H1 (cell line): ENCODE measurements around the gene UBASH3B. TPM values are rescaled to one million over a fixed set of nuclear protein-coding genes. Genes with fewer than 3 reads are reported as not detected.

Experiments used
- CTCF ChIA-PET: fragments of 300-600 bp; sonication (Branson Sonifier 250); formaldehyde crosslinking; loops from one replicate; lab custom pipeline; 2021; ENCODE audit not compliant: partially characterized antibody; lab: Charles Lee
- POLR2A ChIA-PET: fragments of 300-600 bp; sonication (Branson Sonifier 250); formaldehyde crosslinking; loops from one replicate; lab custom pipeline; 2021; ENCODE audit warnings: inconsistent platforms; ENCODE audit not compliant: partially characterized antibody; lab: Charles Lee
- DNase-seq, 2 experiments: peaks; one replicate each; pipeline versions ENCODE4 v3.0.0 to v3.0.0-alpha.2; 2010 to 2022; ENCODE audit warnings: low spot score in 2 of 2, low read depth in 1 of 2, mixed read lengths in 1 of 2
- FAIRE-seq: peaks from 2 replicates; lab custom pipeline; 2011; peaks lifted over from hg19 to GRCh38; lab: Jason Lieb, UNC
- H2AFZ ChIP-seq: 2 replicates; pipeline ENCODE4 v1.8.1; 2012; ENCODE audit warnings: low read length, inconsistent platforms
- H2AK5ac ChIP-seq: 2 replicates; pipeline ENCODE4 v1.6.1; 2013; ENCODE audit warnings: low read depth, low read length
- H2BK120ac ChIP-seq: replicated peaks from 2 replicates; pipeline ENCODE3; 2013; ENCODE audit warnings: low read depth, low read length, inconsistent platforms
- H2BK12ac ChIP-seq: 2 replicates; pipeline ENCODE4 v1.6.1; 2013; ENCODE audit warnings: low read depth, low read length
- H2BK15ac ChIP-seq: 2 replicates; pipeline ENCODE4 v1.6.1; 2013; ENCODE audit warnings: low read length
- H2BK20ac ChIP-seq: 2 replicates; pipeline ENCODE4 v1.6.1; 2013; ENCODE audit warnings: low read length
- H2BK5ac ChIP-seq: 2 replicates; pipeline ENCODE4 v1.6.1; 2013; ENCODE audit warnings: low read depth, low read length
- H3K14ac ChIP-seq: 2 replicates; pipeline ENCODE4 v1.6.1; 2013; ENCODE audit warnings: inconsistent platforms; ENCODE audit not compliant: insufficient read length
- H3K18ac ChIP-seq: 2 replicates; pipeline ENCODE4 v1.6.1; 2013; ENCODE audit warnings: low read length; ENCODE audit errors: extremely low read depth
- H3K23ac ChIP-seq: 2 replicates; pipeline ENCODE4 v1.6.1; 2013; ENCODE audit warnings: inconsistent platforms; ENCODE audit not compliant: insufficient read length
- H3K23me2 ChIP-seq: 2 replicates; pipeline ENCODE4 v1.6.1; 2013; ENCODE audit warnings: low read depth, low read length
- H3K27ac ChIP-seq: 2 replicates; pipeline ENCODE4 v1.6.1; 2011; ENCODE audit warnings: low read depth, low read length, inconsistent platforms
- H3K27me3 ChIP-seq, 4 experiments: replicated peaks in 1 of 4; 1 replicate in 1 of 4; 2 replicates in 3 of 4; pipeline versions ENCODE4 v1.6.1 to v1.8.1; 2011 to 2013; ENCODE audit warnings: low read length in 3 of 4, mild to moderate bottlenecking in 3 of 4, inconsistent platforms in 2 of 4, mixed read lengths in 2 of 4, moderate library complexity in 1 of 4; ENCODE audit not compliant: control insufficient read depth in 3 of 4, insufficient read depth in 3 of 4; ENCODE audit errors: extremely low read depth in 1 of 4
- H3K36me3 ChIP-seq, 4 experiments: 2 replicates each; pipeline versions ENCODE4 v1.6.1 to v1.8.1; 2011 to 2013; ENCODE audit warnings: mild to moderate bottlenecking in 4 of 4, low read length in 3 of 4, moderate library complexity in 2 of 4, control low read depth in 1 of 4, inconsistent platforms in 1 of 4; ENCODE audit not compliant: insufficient read depth in 4 of 4, control insufficient read depth in 2 of 4
- H3K4ac ChIP-seq: replicated peaks from 2 replicates; pipeline ENCODE3; 2013; ENCODE audit warnings: low read length, low read depth, mixed read lengths, inconsistent platforms; ENCODE audit not compliant: insufficient read length
- H3K4me1 ChIP-seq, 4 experiments: replicated peaks in 1 of 4; 1 replicate in 1 of 4; 2 replicates in 3 of 4; pipeline versions ENCODE4 v1.6.1 to v1.8.1; 2011 to 2013; ENCODE audit warnings: low read length in 3 of 4, inconsistent platforms in 2 of 4, mixed read lengths in 1 of 4; ENCODE audit not compliant: insufficient read depth in 4 of 4, control insufficient read depth in 3 of 4
- H3K4me2 ChIP-seq, 2 experiments: 2 replicates each; pipeline versions ENCODE4 v1.6.1 to v1.8.1; 2011 to 2013; ENCODE audit warnings: low read depth in 2 of 2, low read length in 2 of 2, control low read depth in 1 of 2, inconsistent platforms in 1 of 2, mild to moderate bottlenecking in 1 of 2; ENCODE audit not compliant: insufficient read depth in 1 of 2
- H3K4me3 ChIP-seq, 4 experiments: fragments of 200-600, 300-600 bp in 1 of 4; sonication (generic), shearing (Covaris generic), sonication (Bioruptor Twin) in 1 of 4; 2 replicates each; pipeline versions ENCODE4 v1.5.1 to v1.8.1; 2011 to 2016; ENCODE audit warnings: low read length in 4 of 4, low read depth in 3 of 4, control low read depth in 2 of 4, inconsistent platforms in 2 of 4, mild to moderate bottlenecking in 2 of 4, mixed read lengths in 1 of 4, moderate library complexity in 1 of 4; ENCODE audit not compliant: insufficient read depth in 2 of 4; ENCODE audit errors: extremely low read depth in 1 of 4
- H3K56ac ChIP-seq: replicated peaks from 2 replicates; pipeline ENCODE3; 2013; ENCODE audit warnings: low read depth, mild to moderate bottlenecking, mixed read lengths, low read length, inconsistent platforms; ENCODE audit not compliant: insufficient read length
- H3K79me1 ChIP-seq: 2 replicates; pipeline ENCODE4 v1.6.1; 2013; ENCODE audit warnings: low read depth, low read length, control low read depth
- H3K79me2 ChIP-seq, 2 experiments: 2 replicates each; pipeline versions ENCODE4 v1.6.1 to v1.8.1; 2012 to 2013; ENCODE audit warnings: low read length in 2 of 2, mild to moderate bottlenecking in 2 of 2, inconsistent platforms in 1 of 2; ENCODE audit not compliant: insufficient read depth in 2 of 2, control insufficient read depth in 1 of 2
- H3K9ac ChIP-seq, 4 experiments: replicated peaks in 1 of 4; 1 replicate in 1 of 4; 2 replicates in 3 of 4; pipeline versions ENCODE4 v1.6.1 to v1.8.1; 2011 to 2013; ENCODE audit warnings: low read depth in 3 of 4, low read length in 3 of 4, control low read depth in 2 of 4, mild to moderate bottlenecking in 2 of 4, moderate library complexity in 2 of 4, inconsistent platforms in 1 of 4; ENCODE audit errors: extremely low read depth in 1 of 4
- H3K9me3 ChIP-seq, 2 experiments: 2 replicates each; pipeline versions ENCODE4 v1.6.1 to v1.8.1; 2012 to 2013; ENCODE audit warnings: mild to moderate bottlenecking in 2 of 2, moderate library complexity in 2 of 2, control low read depth in 1 of 2, inconsistent platforms in 1 of 2, low read depth in 1 of 2, low read length in 1 of 2, mixed read lengths in 1 of 2; ENCODE audit not compliant: insufficient read depth in 2 of 2
- H4K20me1 ChIP-seq, 2 experiments: replicated peaks in 1 of 2; 2 replicates each; pipeline versions ENCODE3 to v1.8.1; 2011 to 2013; ENCODE audit warnings: inconsistent platforms in 2 of 2, low read length in 2 of 2, mild to moderate bottlenecking in 1 of 2; ENCODE audit not compliant: insufficient read depth in 2 of 2, control insufficient read depth in 1 of 2
- H4K5ac ChIP-seq: 2 replicates; pipeline ENCODE4 v1.6.1; 2013; ENCODE audit warnings: low read length, low read depth, mixed read lengths, inconsistent platforms; ENCODE audit not compliant: insufficient read length
- H4K8ac ChIP-seq: 2 replicates; pipeline ENCODE4 v1.8.0; 2013; ENCODE audit warnings: mild to moderate bottlenecking, moderate library complexity, low read length, inconsistent platforms; ENCODE audit not compliant: insufficient read depth; ENCODE audit errors: extremely low read depth
- H4K91ac ChIP-seq: replicated peaks from 2 replicates; pipeline ENCODE3; 2013; ENCODE audit warnings: low read length, mixed read lengths, inconsistent platforms; ENCODE audit not compliant: insufficient read length
- BACH1 ChIP-seq: IDR thresholded peaks from 2 replicates; pipeline ENCODE4 v1.6.1; 2012; ENCODE audit warnings: low read length, improper control_type of control experiment
- CBX5 ChIP-seq: fragments of 300-800, 300-1000 bp; sonication (generic); IDR thresholded peaks from 2 replicates; pipeline ENCODE4 v1.7.1; 2016; ENCODE audit warnings: antibody characterized with exemption, low read length, low read depth
- EZH2 ChIP-seq: fragments of 200-600 bp; sonication (generic); IDR thresholded peaks from 2 replicates; pipeline ENCODE4 v1.7.1; 2012; ENCODE audit warnings: low read depth, mild to moderate bottlenecking, moderate library complexity, low read length, inconsistent platforms; ENCODE audit not compliant: severe bottlenecking
- POLR2AphosphoS5 ChIP-seq: IDR thresholded peaks from 2 replicates; pipeline ENCODE4 v1.6.1; 2011; ENCODE audit warnings: low read depth, low read length
- RAD21 ChIP-seq, 2 experiments: IDR thresholded peaks in 1 of 2; conservative IDR thresholded peaks in 1 of 2; 2 replicates each; pipeline ENCODE4 v1.6.1; 2011; ENCODE audit warnings: low read depth in 2 of 2, low read length in 2 of 2, improper control_type of control experiment in 1 of 2, inconsistent platforms in 1 of 2, mild to moderate bottlenecking in 1 of 2, moderate library complexity in 1 of 2
- ZNF274 ChIP-seq: IDR thresholded peaks from 2 replicates; pipeline ENCODE4 v1.7.0; 2012; ENCODE audit warnings: low read length, borderline replicate concordance; ENCODE audit errors: extremely low read depth
- WGBS, 2 experiments: shearing (Covaris generic) in 1 of 2; methylation state at CpG; one replicate each; pipeline versions ENCODE4 v1.1.6 to v1.1.7; 2013 to 2015; ENCODE audit warnings: low lambda C conversion rate in 2 of 2, mixed read lengths in 2 of 2, inconsistent platforms in 1 of 2, low coverage in 1 of 2, missing lambda C conversion rate in 1 of 2; ENCODE audit not compliant: insufficient replicate concordance in 2 of 2, insufficient coverage in 1 of 2, insufficient read length in 1 of 2; ENCODE audit errors: extremely low coverage in 1 of 2, missing lambda C conversion rate in 1 of 2; 5-methylcytosine and 5-hydroxymethylcytosine counted together
- polyA plus RNA-seq, 7 experiments: library from polyadenylated mRNA; depleted of rRNA in 3 of 7; stranded (reverse) in 5 of 7; unstranded in 2 of 7; fragments of >200 nt in 5 of 7; fragments of 200-250 nt in 2 of 7; gene quantifications; 1 replicate in 5 of 7; 2 replicates in 1 of 7; 4 replicates in 1 of 7; pipeline versions ENCODE4 v1.2.1 to v1.2.3, GENCODE V29; 2011 to 2013; ENCODE audit warnings: missing spikeins in 2 of 7, mixed read lengths in 2 of 7
- total RNA-seq: library from RNA; stranded (reverse); fragmentation: NEBNext Ultra II Directional; extraction: Animal tissue kit (Norgen Biotek cat#: 25700); gene quantifications from 2 replicates; pipeline ENCODE4 v1.2.1, GENCODE V29; 2021
- TF ChIP-seq, protein P1 (sequence below), 3 experiments: IDR thresholded peaks; 1 replicate in 2 of 3; 2 replicates in 1 of 3; pipeline versions ENCODE4 v1.5.1 to v1.6.1; 2011; ENCODE audit warnings: low read length in 3 of 3, mild to moderate bottlenecking in 3 of 3, inconsistent platforms in 2 of 3, low read depth in 1 of 3, moderate library complexity in 1 of 3; ENCODE audit not compliant: insufficient read depth in 1 of 3; ENCODE audit errors: control extremely low read depth in 1 of 3
- TF ChIP-seq, protein P2 (sequence below): IDR thresholded peaks from 2 replicates; pipeline ENCODE4 v1.6.1; 2011; ENCODE audit warnings: low read depth, mild to moderate bottlenecking, low read length; ENCODE audit not compliant: insufficient read depth

UBASH3B gene
- total and polyA plus RNA-seq, 2 of the 8 experiments (the other 6 are each of a cell fraction or from before 2014, with no cell fraction given), result 7.5 to 9.5 TPM

DNA sequence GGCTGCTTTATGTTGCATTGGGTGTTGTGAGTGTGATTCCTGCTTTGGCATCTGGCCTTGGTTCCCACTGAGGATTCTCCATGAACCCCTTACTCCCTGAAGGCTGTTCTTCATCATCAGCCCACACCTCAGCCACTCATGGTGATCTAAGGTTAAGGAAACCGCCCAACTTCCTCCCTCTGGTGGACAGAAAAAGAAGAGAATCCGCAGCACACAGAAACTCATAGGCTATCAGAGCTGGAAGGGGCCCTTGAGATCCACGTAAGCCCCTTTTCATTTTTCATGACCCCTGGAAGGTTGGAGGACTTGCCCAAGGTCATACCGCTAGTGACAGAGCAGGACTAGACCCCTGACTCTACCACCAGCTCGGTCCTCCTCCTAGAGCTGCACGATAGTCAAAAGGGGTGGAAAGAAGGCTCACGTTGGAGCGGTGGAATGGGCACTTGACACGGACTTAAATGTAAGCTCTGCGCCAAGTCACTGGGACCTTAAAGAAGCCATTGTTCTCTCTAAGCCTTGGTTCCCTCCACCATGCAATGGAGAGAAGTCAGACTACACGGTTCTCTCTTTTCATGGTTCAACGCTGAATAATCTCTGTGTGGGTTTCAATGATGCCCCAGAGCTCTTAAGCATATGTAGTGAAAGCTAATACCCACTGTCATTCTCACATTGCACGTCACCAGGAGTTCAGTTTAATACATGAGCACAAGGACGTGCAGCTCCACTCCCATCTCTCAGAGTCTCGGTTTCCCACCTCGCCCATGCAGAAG is 99.2 kb downstream of the UBASH3B start:
- no peaks in the 10 kb centered on the region for H3K23me2 ChIP-seq
- no peak overlapping the region for H3K23ac ChIP-seq
- H3K27ac ChIP-seq, result no peak overlapping the region
- H3K4me1 ChIP-seq, result no peaks in the 10 kb centered on the region
- H3K4ac ChIP-seq, result no peak overlapping the region
- peak overlapping the region; percentile 41; the same call in 1 of the 2 replicates for H2BK12ac ChIP-seq
- no peak overlapping the region for H3K18ac ChIP-seq
- peak overlapping the region; percentile 31; the same call in 1 of the 2 replicates for H2BK15ac ChIP-seq
- H2AK5ac ChIP-seq, result no peak overlapping the region
- peak; percentile 17 to 52 for DNase-seq
- no peak overlapping the region; the same call in none of the 2 replicates for H4K8ac ChIP-seq
- ChIA-PET CTCF (interaction anchor here (0.5 to 20.7 kb wide), 42 partner anchors 8 to 1128 kb away, joined by 3 to 356 read pairs (median 5); partner anchors contain the start of gene UBASH3B), POLR2A (interaction anchor here (1.6 kb wide), 1 partner anchor 80 kb away, joined by 3 read pairs; no protein-coding TSS in a partner anchor)
- no peaks in the 10 kb centered on the region for H3K79me2 ChIP-seq
- no peak overlapping the region for H3K14ac ChIP-seq
- no peaks in the 10 kb centered on the region for H3K9me3 ChIP-seq
- no peaks in the 10 kb centered on the region for H4K20me1 ChIP-seq
- H3K9ac ChIP-seq, result no peak overlapping the region; a peak in 1 of 7 replicates
- no peak overlapping the region for H2AFZ ChIP-seq
- H3K27me3 ChIP-seq, result no peaks in the 10 kb centered on the region
- no peak overlapping the region for H3K4me3 ChIP-seq
- no peak overlapping the region for H4K91ac ChIP-seq
- H2BK120ac ChIP-seq, result no peak overlapping the region
- H4K5ac ChIP-seq, result no peak overlapping the region
- FAIRE-seq, result peak; percentile 60
- no peak overlapping the region for H2BK5ac ChIP-seq
- no peak overlapping the region for H3K56ac ChIP-seq
- no peak overlapping the region for H2BK20ac ChIP-seq
- 81% methylated on average over 16 of the region's 16 CpGs; no CpG with 5 or more reads in 1 of the 2 experiments for WGBS, 2 experiments
- no peak overlapping the region for H3K4me2 ChIP-seq
- H3K36me3 ChIP-seq, result no peaks in the 10 kb centered on the region
- H3K79me1 ChIP-seq, result no peaks in the 10 kb centered on the region
- TF ChIP-seq POLR2AphosphoS5 (no peak), BACH1 (no peak), EZH2 (no peak), CBX5 (no peak), RAD21 (IDR thresholded peaks at IDR 0.05 in 1 of 2, conservative IDR thresholded peaks at IDR 0.05 in 1 of 2; ENCODE audit: low read depth in 2 of 2, low read length in 2 of 2) (peak; percentile 56 to 72), ZNF274 (no peak)
- TF ChIP-seq, protein P1, sequence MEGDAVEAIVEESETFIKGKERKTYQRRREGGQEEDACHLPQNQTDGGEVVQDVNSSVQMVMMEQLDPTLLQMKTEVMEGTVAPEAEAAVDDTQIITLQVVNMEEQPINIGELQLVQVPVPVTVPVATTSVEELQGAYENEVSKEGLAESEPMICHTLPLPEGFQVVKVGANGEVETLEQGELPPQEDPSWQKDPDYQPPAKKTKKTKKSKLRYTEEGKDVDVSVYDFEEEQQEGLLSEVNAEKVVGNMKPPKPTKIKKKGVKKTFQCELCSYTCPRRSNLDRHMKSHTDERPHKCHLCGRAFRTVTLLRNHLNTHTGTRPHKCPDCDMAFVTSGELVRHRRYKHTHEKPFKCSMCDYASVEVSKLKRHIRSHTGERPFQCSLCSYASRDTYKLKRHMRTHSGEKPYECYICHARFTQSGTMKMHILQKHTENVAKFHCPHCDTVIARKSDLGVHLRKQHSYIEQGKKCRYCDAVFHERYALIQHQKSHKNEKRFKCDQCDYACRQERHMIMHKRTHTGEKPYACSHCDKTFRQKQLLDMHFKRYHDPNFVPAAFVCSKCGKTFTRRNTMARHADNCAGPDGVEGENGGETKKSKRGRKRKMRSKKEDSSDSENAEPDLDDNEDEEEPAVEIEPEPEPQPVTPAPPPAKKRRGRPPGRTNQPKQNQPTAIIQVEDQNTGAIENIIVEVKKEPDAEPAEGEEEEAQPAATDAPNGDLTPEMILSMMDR (IDR thresholded peaks at IDR 0.05; ENCODE audit: control extremely low read depth in 1 of 3, insufficient read depth in 1 of 3, low read depth in 1 of 3, low read length in 3 of 3), result peak; percentile 28 to 71 (median 66)
- TF ChIP-seq, protein P2, sequence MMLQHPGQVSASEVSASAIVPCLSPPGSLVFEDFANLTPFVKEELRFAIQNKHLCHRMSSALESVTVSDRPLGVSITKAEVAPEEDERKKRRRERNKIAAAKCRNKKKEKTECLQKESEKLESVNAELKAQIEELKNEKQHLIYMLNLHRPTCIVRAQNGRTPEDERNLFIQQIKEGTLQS, result no peak
